T-helper 17 cell (primary cell): ENCODE data around the gene PREX1. TPM values are rescaled to one million over a fixed set of nuclear protein-coding genes. Genes with fewer than 3 reads are reported as not detected.

Experiments used
- ATAC-seq: fragments of 150-1000 bp; cut with Tn5 transposase; 2 replicates; pipeline ENCODE4 v1.10.0; 2021; ENCODE audit warnings: mild to moderate bottlenecking, moderate library complexity
- DNase-seq, 3 donors: peaks; one replicate each; pipeline versions ENCODE4 v3.0.0 to v3.0.0-alpha.2; 2020 to 2021
- H3K9me3 ChIP-seq: one replicate; pipeline ENCODE4 v1.7.0; 2013; ENCODE audit warnings: low read length, mild to moderate bottlenecking; ENCODE audit not compliant: control insufficient read depth, poor library complexity, severe bottlenecking
- H3K27ac Mint-ChIP-seq: one replicate; pipeline ENCODE4 v1.8.0; 2022; ENCODE audit warnings: mild to moderate bottlenecking, moderate library complexity, mixed read lengths
- H3K27me3 Mint-ChIP-seq: one replicate; pipeline ENCODE4 v1.8.0; 2022; ENCODE audit warnings: mixed read lengths
- H3K36me3 Mint-ChIP-seq: one replicate; pipeline ENCODE4 v1.8.0; 2022; ENCODE audit warnings: low read depth, mixed read lengths
- H3K4me1 Mint-ChIP-seq: one replicate; pipeline ENCODE4 v1.8.0; 2022; ENCODE audit warnings: mild to moderate bottlenecking, mixed read lengths
- H3K4me3 Mint-ChIP-seq: one replicate; pipeline ENCODE4 v1.8.0; 2022; ENCODE audit warnings: mild to moderate bottlenecking, moderate library complexity, mixed read lengths
- total RNA-seq, 4 donors: library from RNA in 2 of 4; stranded (reverse) in 2 of 4; gene quantifications; one replicate each; pipeline ENCODE4 v1.2.3 and lab custom pipeline; 2022 to 2026

PREX1 gene
- total RNA-seq, 2 donors from 2014 or later = 188 to 200 TPM

- Mint-ChIP-seq H3K36me3 (peaks cover 12% of the 10 kb centered on the region), H3K27ac (peak overlapping the region; percentile 60), H3K4me3 (no peak overlapping the region), H3K4me1 (peaks cover 17% of the 10 kb centered on the region), H3K27me3 (no peaks in the 10 kb centered on the region)
- H3K9me3 ChIP-seq = no peaks in the 10 kb centered on the region
- ATAC-seq = no peak
- DNase-seq = no peak
Observed at GRCh38 chr20:48689388-48689787, 138.4 kb downstream of the PREX1 start.

GRCh38 chr20:48688579-48688978 lies 139.2 kb downstream of the PREX1 start:
- H3K27me3 Mint-ChIP-seq = no peaks in the 10 kb centered on the region
- no peak overlapping the region for H3K4me3 Mint-ChIP-seq
- H3K36me3 Mint-ChIP-seq = peaks cover 12% of the 10 kb centered on the region
- ATAC-seq (no peak), DNase-seq (no peak)
- peak overlapping the region; percentile 16 for H3K27ac Mint-ChIP-seq
- peaks cover 17% of the 10 kb centered on the region for H3K4me1 Mint-ChIP-seq
- no peaks in the 10 kb centered on the region for H3K9me3 ChIP-seq

DNA sequence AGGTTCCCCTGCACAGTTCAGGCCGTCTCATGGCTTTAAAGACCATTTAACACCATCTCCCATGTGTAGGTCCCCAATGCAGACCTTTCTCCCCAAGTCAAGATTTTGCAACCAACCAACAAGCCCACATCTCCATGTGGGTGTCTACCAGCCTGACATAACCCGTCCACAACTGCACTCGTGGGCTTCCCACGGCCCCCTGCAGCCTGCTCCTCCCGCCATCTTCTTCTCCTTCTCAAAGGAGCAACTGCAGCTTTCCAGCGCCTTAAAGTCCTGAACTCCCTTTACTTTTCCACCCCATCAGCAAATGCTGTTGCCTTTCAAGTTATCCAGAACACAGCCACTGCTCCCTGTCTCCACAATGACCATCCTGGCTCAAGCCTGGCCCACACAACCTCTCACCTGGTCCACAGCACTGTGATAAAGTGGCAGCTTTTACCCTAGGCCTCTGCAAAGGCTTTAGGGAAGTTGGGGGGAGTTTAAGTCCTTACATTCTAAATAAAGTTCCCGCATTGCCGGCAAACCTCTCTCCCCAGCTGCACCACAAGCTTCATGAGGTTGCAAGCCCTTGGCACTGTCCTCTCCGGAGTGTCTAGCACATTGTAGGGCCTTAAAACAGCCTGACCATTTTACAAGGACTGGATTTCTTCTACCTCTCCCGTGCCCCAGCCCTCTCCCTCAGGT lies 140.5 kb downstream of the PREX1 start:
- Mint-ChIP-seq H3K27me3 (no peaks in the 10 kb centered on the region), H3K27ac (peak overlapping the region; percentile 78), H3K4me1 (peaks cover 15% of the 10 kb centered on the region), H3K4me3 (no peak overlapping the region), H3K36me3 (peaks cover 10% of the 10 kb centered on the region)
- ATAC-seq (no peak), DNase-seq (no peak)
- H3K9me3 ChIP-seq = no peaks in the 10 kb centered on the region

DNA sequence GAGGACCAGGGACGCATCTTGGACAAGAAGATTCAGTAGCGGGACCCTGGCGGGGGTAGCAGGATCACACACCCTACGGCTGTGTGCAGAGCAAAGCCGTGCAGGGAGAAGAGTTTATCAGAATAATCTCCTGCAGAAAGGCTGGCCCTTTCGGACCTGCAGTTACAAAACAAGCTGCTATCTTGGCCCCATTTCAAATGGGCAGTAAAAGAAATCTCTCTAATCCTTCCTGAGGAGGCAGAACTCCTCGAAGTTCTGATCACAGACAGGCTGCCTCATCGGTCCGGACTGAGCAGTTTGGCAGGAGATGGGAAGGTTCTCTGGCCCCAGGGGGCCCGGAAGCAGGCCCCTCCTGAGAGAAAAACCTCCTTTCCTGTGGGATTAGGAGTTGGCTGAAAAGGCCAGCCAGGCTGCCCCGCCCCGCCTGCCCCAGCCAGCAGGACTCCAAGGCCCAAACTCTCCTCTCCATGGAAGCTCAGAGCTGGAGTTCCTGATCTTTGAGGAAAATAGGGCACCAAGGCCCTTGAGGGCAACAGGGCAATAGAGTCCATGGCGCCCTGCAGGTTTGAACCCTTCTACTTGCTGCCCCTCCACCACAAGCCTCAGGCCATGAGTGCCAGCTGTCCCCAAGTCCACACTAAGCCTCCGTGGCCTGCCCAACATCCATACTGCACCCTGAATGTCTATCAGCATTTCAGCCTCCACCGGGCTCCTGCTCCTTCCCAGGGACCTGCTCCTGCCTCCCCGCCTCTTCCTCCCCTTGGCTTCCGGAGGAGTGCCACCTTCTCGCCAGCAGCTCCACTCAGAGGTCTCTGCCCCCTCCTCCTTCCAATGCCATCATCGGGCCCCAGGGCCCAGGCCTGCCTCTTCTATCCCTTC lies 141.3 kb downstream of the PREX1 start:
- no peaks in the 10 kb centered on the region for H3K27me3 Mint-ChIP-seq
- H3K36me3 Mint-ChIP-seq = peaks cover 10% of the 10 kb centered on the region
- H3K4me3 Mint-ChIP-seq = no peak overlapping the region
- no peak for ATAC-seq
- no peaks in the 10 kb centered on the region for H3K9me3 ChIP-seq
- peak overlapping the region; percentile 78 for H3K27ac Mint-ChIP-seq
- peaks cover 15% of the 10 kb centered on the region for H3K4me1 Mint-ChIP-seq
- no peak for DNase-seq

DNA sequence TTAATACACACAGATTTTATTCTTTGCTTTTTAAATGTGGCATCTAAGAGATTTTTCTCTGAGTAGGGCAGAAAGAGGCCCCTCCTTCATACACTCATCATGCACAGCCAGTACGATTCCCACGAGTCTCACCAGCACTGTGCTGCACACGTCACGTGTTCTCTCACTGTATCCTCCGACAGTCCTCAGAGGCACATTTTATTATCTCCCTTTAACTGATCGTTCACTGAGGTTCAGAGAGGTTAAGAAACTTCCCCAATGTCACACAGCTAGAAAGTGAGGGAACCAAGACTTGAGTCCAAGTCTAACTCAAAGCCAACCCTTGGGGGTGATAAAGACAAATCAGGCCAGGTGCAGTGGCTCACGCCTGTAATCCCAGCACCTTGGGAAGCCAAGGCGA lies 142.5 kb downstream of the PREX1 start:
- DNase-seq (no peak), ATAC-seq (no peak)
- H3K9me3 ChIP-seq = no peaks in the 10 kb centered on the region
- Mint-ChIP-seq H3K27me3 (no peaks in the 10 kb centered on the region), H3K4me1 (peaks cover 15% of the 10 kb centered on the region), H3K27ac (no peak overlapping the region), H3K4me3 (no peak overlapping the region), H3K36me3 (peaks cover 10% of the 10 kb centered on the region)

- Mint-ChIP-seq H3K27ac (no peak overlapping the region), H3K4me3 (peak overlapping the region; percentile 41), H3K36me3 (peaks cover 7% of the 10 kb centered on the region), H3K4me1 (peaks cover 11% of the 10 kb centered on the region), H3K27me3 (no peaks in the 10 kb centered on the region)
- no peaks in the 10 kb centered on the region for H3K9me3 ChIP-seq
- DNase-seq (no peak), ATAC-seq (no peak)
Observed at GRCh38 chr20:48684501-48685041, 143.2 kb downstream of the PREX1 start.

DNA sequence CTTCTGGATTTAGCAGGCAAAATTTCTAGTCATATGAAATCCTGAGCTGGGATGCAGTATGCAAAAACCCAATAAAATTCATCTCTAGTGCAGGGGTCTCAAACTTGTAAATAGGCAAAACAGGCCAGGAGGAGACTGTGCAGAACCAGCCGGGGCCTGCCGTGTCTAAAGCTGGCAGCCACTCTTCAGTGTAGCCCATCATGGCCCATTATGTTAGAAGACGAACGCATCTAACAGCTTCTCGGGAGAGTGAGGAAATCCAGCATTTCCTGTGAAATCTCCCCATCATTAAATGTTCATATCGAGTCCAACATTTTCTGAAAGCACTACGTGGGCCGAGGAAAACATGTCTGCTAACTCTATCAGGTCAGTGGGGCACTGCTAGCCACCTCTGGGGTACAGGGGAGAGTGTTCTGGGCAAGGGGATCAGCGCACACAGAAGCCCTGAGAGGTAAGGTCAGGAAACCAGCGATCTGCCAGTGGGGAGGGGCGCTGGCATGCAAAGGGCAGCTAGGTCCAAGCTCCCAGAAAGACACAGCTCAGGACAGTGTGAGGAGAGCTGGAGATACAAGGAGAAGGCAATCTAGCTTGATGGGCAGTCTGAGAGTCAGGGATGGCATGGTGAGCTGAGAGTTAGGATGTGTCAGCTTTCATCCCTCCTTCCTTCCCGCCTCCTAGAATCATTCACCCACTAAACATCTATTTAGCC lies 144.2 kb downstream of the PREX1 start:
- ATAC-seq (no peak), DNase-seq (no peak)
- no peak overlapping the region for H3K4me3 Mint-ChIP-seq
- no peak overlapping the region for H3K27ac Mint-ChIP-seq
- H3K36me3 Mint-ChIP-seq = peaks cover 13% of the 10 kb centered on the region
- H3K9me3 ChIP-seq = no peaks in the 10 kb centered on the region
- H3K4me1 Mint-ChIP-seq = peaks cover 11% of the 10 kb centered on the region
- H3K27me3 Mint-ChIP-seq = no peaks in the 10 kb centered on the region

- Mint-ChIP-seq H3K27me3 (no peaks in the 10 kb centered on the region), H3K4me1 (peaks cover 13% of the 10 kb centered on the region), H3K36me3 (peaks cover 13% of the 10 kb centered on the region), H3K4me3 (no peak overlapping the region), H3K27ac (no peak overlapping the region)
- no peak for ATAC-seq
- DNase-seq = no peak
- H3K9me3 ChIP-seq = no peaks in the 10 kb centered on the region
Observed at GRCh38 chr20:48682529-48683363, 145.1 kb downstream of the PREX1 start.

DNA sequence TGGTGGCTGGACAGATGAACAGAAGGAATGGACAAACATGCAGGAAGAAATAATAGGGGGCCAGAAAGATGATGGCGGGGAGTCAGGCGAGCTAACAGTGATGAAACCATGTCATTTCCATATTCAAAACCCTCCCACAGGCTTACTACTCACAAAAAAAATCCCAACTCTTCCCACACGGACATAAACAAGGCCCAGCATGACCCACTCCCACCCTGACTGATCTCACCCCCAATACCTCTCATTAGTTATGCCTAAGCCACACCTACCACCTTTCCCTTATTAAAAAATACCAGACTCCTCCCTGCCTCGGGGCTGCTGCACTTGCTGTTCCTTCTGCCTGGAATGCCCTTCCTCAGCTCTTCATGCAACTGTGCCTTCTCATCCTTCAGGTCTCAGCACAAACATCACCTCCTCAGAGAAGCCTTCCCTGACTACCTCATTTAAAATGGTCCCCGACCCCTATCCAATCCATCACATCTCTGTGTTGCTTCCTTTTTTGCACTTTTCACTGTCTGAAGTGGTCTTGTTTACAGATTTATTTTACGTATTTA lies 145.8 kb downstream of the PREX1 start:
- no peaks in the 10 kb centered on the region for H3K9me3 ChIP-seq
- ATAC-seq = no peak
- DNase-seq = no peak
- Mint-ChIP-seq H3K4me3 (no peak overlapping the region), H3K4me1 (peaks cover 11% of the 10 kb centered on the region), H3K27me3 (no peaks in the 10 kb centered on the region), H3K36me3 (peaks cover 10% of the 10 kb centered on the region), H3K27ac (no peak overlapping the region)

- Mint-ChIP-seq H3K4me1 (peaks cover 12% of the 10 kb centered on the region), H3K27ac (no peak overlapping the region)
- DNase-seq = no peak
Observed at GRCh38 chr20:48681201-48681872, 146.5 kb downstream of the PREX1 start.

GRCh38 chr20:48680650-48681049 lies 147.1 kb downstream of the PREX1 start:
- Mint-ChIP-seq H3K27ac (no peak overlapping the region), H3K27me3 (no peaks in the 10 kb centered on the region), H3K4me1 (peaks cover 10% of the 10 kb centered on the region), H3K36me3 (peaks cover 10% of the 10 kb centered on the region), H3K4me3 (no peak overlapping the region)
- no peak for DNase-seq
- no peak for ATAC-seq
- H3K9me3 ChIP-seq = no peaks in the 10 kb centered on the region

More at GRCh38 chr20:48681201-48681872, 146.5 kb downstream of the PREX1 start:
- no peaks in the 10 kb centered on the region for H3K9me3 ChIP-seq
- H3K4me3 Mint-ChIP-seq = no peak overlapping the region
- peaks cover 10% of the 10 kb centered on the region for H3K36me3 Mint-ChIP-seq
- H3K27me3 Mint-ChIP-seq = no peaks in the 10 kb centered on the region
- ATAC-seq = no peak

DNA sequence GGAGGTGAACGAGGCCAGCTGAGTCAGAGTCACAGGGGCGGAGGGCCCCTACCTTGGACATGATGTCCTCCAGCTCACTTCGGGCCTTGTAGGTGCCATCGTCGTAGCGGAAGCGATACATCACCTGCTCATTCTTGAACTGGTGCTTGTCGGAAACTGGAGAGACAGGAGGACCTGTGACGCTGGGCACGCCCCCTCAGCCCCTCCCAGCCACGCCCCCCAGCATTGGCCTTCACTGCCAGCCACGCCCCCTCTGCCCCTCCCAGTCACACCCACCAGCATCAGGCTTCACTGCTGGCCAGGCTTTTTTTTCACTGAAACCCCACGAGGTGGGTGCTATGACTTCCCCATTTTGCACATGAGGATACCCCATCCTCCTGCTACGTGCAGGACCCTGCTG lies 148.2 kb downstream of the PREX1 start:
- ATAC-seq (no peak), DNase-seq (no peak)
- H3K4me3 Mint-ChIP-seq = no peak overlapping the region
- peaks cover 7% of the 10 kb centered on the region for H3K4me1 Mint-ChIP-seq
- H3K9me3 ChIP-seq = no peaks in the 10 kb centered on the region
- no peak overlapping the region for H3K27ac Mint-ChIP-seq
- no peaks in the 10 kb centered on the region for H3K27me3 Mint-ChIP-seq
- H3K36me3 Mint-ChIP-seq = peaks cover 6% of the 10 kb centered on the region
